Skin of body (tissue), 2 donors: ENCODE measurements around the gene BAIAP2L1. TPM values are rescaled to one million over a fixed set of nuclear protein-coding genes. Genes with fewer than 3 reads are reported as not detected.
"Not testable (repeated sequence)": the region's sequence is repeated elsewhere in the genome, so short reads cannot be mapped to it uniquely, and the experiment has no call there.

Experiments
- DNase-seq: peaks from one replicate; lab custom pipeline; 2025; lab: John Stamatoyannopoulos, UW
- total RNA-seq: library from RNA; depleted of rRNA; stranded (reverse); fragments of >200 nt; gene quantifications from one replicate; pipeline ENCODE4 v1.2.3, GENCODE V29; 2014

Gene BAIAP2L1, protein sequence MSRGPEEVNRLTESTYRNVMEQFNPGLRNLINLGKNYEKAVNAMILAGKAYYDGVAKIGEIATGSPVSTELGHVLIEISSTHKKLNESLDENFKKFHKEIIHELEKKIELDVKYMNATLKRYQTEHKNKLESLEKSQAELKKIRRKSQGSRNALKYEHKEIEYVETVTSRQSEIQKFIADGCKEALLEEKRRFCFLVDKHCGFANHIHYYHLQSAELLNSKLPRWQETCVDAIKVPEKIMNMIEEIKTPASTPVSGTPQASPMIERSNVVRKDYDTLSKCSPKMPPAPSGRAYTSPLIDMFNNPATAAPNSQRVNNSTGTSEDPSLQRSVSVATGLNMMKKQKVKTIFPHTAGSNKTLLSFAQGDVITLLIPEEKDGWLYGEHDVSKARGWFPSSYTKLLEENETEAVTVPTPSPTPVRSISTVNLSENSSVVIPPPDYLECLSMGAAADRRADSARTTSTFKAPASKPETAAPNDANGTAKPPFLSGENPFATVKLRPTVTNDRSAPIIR
- 7.6 TPM for total RNA-seq

GRCh38 chr7:98400542-98401340, at the start of gene BAIAP2L1:
BAIAP2L1 (minus strand) TSS chr7:98401090; CDS start chr7:98400852, 238 bp downstream.
- no peak for DNase-seq

GRCh38 chr7:98448766-98449165, 47.9 kb upstream of the BAIAP2L1 start:
- no peak for DNase-seq

DNA sequence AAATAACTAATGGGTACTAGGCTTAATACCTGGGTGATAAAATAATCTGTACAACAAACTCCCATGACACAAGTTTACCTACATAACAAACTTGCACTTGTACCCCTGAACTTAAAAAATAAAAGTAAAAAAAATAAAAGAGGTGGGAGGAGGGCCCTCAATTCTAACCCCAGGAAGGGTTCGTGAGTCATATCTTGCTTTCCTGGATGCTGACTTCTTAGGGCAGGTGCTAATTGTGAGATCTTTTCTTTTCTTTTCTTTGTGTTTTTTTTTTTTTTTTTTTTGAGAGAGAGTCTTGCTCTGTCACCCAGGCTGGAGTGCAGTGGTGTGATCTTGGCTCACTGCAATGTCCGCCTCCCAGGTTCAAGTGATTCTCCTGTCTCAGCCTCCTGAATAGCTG, 40.1 kb upstream of the BAIAP2L1 start:
- not testable (repeated sequence) for DNase-seq

DNA sequence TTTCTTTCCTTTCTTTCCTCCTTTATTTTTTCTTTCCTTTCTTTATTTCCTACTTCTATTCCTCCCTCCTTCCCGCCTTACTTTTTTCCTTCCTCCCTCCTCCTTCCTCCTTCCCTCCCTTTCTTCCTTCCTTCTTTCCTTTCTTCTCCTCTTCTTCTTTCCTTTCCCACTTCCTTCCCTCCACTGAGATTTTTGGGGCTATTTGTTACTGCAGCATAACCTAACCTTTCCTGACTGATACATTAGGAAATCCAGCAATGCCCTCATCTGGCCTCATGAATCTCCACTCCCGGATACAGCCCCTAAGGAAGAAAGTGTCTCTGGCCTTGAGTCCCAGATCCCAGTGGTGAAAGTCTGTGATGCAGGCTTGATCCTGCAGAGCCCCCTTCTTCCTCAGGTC, 38.6 kb upstream of the BAIAP2L1 start:
- DNase-seq, result no peak

DNA sequence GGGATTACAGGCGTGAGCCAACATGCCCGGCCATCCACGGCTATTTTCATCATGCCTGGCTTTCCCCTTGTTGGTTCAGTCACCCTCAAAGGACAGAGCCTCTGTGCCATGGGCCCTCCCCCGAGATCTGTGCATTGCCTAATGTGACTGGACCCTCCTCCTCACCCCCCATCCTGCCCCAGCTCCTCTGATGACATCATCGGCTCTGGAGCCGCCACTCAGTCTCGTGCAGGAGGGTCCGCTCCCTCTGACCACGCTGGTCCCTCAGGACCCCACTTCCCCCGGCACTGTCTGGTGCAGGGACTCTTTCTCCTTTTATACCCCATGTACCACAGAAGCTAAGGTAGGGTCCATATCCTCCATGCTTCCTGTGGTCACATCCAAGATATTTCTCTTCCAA, 33.2 kb upstream of the BAIAP2L1 start:
- no peak for DNase-seq

- DNase-seq, result no peak
Measured at GRCh38 chr7:98429799-98430198, 28.9 kb upstream of the BAIAP2L1 start.

- DNase-seq, result no peak
Measured at GRCh38 chr7:98423043-98423442, 22.2 kb upstream of the BAIAP2L1 start.

- DNase-seq, result no peak
Measured at GRCh38 chr7:98420966-98421612, 20.2 kb upstream of the BAIAP2L1 start.

GRCh38 chr7:98419988-98420387, 19.1 kb upstream of the BAIAP2L1 start:
- not testable (repeated sequence) for DNase-seq

- DNase-seq, result not testable (repeated sequence)
Measured at GRCh38 chr7:98419316-98419691, 18.4 kb upstream of the BAIAP2L1 start.

DNA sequence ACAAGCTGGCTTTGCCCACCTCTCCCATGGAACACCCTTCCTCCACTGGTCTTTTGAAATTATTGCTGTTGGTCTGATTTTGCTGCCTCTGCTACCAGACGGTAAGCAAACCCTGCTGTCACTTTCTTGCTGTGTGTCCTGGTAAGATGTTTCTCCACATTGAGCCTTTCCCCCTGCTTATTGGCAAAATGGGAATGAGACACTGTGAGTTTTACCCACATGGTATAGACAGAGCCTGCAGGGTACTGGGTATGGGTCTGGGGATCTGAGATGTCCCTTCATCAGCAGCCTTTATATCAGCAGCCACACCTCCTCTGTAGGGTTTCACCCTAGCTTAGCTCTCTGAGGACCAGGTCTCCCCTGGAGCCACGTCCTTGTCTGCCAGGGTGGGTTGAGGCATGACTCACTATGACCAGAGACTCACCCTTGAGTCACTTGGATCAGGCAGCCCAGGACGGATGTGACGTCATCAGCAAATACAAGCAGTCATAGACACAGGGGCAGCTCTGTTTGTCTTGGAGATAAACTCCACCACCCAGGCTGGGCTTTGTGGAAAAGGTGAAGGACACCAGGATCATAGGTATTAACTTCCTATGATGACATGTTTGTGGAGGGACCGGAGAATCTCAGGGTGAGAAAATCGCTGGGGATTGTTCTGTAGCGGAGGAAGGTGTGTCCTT, 17.9 kb upstream of the BAIAP2L1 start:
- DNase-seq, result no peak

- no peak for DNase-seq
Measured at GRCh38 chr7:98418271-98418635, 17.4 kb upstream of the BAIAP2L1 start.

- DNase-seq, result not testable (repeated sequence)
Measured at GRCh38 chr7:98417604-98418270, 16.8 kb upstream of the BAIAP2L1 start.

DNA sequence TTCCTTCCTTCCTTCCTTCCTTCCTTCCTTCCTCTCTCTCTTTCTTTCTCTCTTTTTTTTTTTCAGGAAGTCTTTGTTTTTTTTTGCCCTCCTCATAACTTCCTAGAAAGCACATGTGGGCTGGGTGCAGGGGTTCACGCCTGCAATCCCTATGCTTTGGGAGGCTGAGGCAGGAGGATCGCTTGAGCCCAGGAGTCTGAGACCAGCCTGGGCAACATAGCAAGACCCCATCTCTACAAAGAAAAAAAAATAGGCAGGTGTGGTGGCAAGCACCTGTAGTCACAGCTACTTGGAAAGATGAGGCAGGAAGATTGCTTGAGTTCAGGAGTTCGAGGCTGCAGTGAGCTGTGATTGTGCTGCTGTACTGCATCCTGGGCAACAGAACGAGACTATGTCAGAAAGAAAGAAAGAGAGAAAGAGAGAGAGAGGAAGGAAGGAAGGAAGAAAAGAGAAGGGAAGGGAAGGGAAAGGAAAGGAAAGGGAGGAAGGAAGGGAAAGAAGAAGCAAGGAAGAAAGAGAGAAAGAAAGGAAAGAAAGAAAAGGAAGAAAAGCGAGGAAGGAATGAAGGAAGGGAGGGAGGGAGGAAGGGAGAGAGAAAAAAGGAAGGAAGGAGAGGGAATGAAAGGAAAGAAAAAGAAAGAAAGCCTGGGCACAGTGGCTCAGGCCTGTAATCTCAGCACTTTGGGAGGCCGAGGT, 13.5 kb upstream of the BAIAP2L1 start:
- no peak for DNase-seq

DNA sequence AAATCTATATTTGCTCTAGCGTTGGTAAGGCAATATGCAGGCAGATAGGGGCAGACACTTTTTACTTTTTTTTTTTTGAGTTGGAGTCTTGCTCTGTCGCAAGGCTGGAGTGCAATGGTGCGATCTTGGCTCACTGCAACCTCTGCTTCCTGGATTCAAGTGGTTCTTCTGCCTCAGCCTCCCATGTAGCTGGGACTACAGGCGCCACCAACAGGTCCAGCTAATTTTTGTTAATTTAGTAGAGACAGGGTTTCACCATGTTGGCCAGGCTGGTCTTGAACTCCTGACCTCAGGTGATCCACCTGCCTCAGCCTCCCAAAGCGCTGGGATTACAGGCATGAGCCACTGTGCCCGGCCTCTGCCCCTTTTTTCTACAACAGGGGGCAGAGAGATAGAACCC, 12.8 kb upstream of the BAIAP2L1 start:
- DNase-seq, result not testable (repeated sequence)

DNA sequence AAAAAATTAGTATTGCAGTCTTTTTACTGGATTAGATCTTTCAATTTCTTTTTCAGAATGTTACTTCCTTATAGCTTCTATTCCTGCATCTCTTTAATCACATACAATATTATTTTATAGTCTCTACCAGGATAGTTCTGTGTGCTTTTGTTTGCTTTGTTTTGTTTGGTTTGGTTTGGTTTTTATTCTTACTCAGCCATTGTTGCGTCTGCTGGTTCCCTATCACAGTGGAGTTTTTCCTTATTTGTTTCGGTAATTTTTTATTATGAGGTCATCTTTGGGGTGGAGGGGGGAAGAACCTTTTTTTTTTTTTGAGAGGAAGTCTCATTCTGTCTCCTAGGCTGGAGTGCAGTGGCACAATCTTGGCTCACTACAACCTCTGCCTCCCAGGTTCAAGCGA, 9.0 kb upstream of the BAIAP2L1 start:
- no peak for DNase-seq

- DNase-seq, result not testable (repeated sequence)
Measured at GRCh38 chr7:98408146-98408545, 7.3 kb upstream of the BAIAP2L1 start.

DNA sequence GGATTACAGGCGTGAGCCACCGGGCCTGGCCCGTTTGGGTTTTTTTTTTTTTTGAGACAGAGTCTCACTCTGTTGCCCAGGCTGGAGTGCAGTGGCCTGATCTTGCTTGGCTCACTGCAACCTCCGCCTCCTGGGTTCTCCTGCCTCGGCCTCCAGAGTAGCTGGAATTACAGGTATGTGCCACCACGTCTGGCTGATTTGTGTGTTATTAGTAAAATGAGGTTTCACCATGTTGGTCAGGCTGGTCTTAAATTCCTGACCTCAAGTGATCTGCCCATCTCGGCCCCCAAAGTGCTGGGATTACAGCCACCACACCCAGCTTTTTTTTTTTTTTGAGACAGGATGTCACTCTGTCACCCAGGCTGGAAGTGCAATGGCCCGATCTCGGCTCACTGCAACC, 5.9 kb upstream of the BAIAP2L1 start:
- no peak for DNase-seq

- DNase-seq, result no peak
Measured at GRCh38 chr7:98404840-98405239, 4.0 kb upstream of the BAIAP2L1 start.

- DNase-seq, result no peak
Measured at GRCh38 chr7:98399890-98400541, 874 bp downstream of the BAIAP2L1 start.
